ENCODE results near the gene GPX6.
"Not testable (repeated sequence)": the region's sequence is repeated elsewhere in the genome, so short reads cannot be mapped to it uniquely, and the experiment has no call there.

DNA sequence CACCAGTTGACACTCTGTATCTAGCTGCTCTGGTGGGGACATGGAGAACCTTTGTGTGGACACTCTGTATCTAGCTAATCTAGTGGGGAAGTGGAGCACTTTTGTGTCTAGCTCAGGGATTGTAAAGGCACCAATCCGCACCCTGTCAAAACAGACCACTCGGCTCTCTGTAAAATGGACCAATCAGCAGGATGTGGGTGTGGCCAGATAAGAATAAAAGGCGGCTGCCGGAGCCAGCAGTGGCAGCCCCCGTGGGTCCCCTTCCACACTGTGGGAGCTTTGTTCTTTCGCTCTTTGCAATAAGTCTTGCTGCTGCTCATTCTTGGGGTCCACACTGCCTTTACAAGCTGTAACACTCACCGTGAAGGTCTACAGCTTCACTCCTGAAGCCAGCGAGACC, 3.2 kb downstream of the GPX6 start:
- not testable (repeated sequence) for TF ChIP-seq ZNF274 (IDR thresholded peaks at IDR 0.05; ENCODE audit: low read depth, low read length); SUZ12 (IDR thresholded peaks at IDR 0.05; ENCODE audit: extremely low read depth, insufficient read depth, insufficient read length); YY1 (IDR thresholded peaks at IDR 0.05; ENCODE audit: insufficient read depth, insufficient read length)

Data from NT2/D1 (cell line).